GM18519 (cell line): ENCODE data around the gene PGPEP1.

ENCODE experiments used
- ATAC-seq: cut with Tn5 transposase; IDR thresholded peaks from one replicate; pipeline ENCODE4 v1.9.1; 2021; ENCODE audit warnings: mild to moderate bottlenecking, moderate library complexity; ENCODE audit not compliant: unreplicated experiment, low FRiP score

The PGPEP1 gene

GRCh38 chr19:18340190-18340989 is at the start of gene PGPEP1:
TSS of gene PGPEP1 (plus strand) at chr19:18340598. CDS start at chr19:18340682, 84 bp downstream.
- no peak for ATAC-seq

GRCh38 chr19:18291019-18291524 is 49.3 kb upstream of the PGPEP1 start:
- ATAC-seq, result no peak

- no peak for ATAC-seq
Measured at GRCh38 chr19:18291590-18292461, 48.6 kb upstream of the PGPEP1 start.

GRCh38 chr19:18292462-18292809 is 48.0 kb upstream of the PGPEP1 start:
- no peak for ATAC-seq

DNA sequence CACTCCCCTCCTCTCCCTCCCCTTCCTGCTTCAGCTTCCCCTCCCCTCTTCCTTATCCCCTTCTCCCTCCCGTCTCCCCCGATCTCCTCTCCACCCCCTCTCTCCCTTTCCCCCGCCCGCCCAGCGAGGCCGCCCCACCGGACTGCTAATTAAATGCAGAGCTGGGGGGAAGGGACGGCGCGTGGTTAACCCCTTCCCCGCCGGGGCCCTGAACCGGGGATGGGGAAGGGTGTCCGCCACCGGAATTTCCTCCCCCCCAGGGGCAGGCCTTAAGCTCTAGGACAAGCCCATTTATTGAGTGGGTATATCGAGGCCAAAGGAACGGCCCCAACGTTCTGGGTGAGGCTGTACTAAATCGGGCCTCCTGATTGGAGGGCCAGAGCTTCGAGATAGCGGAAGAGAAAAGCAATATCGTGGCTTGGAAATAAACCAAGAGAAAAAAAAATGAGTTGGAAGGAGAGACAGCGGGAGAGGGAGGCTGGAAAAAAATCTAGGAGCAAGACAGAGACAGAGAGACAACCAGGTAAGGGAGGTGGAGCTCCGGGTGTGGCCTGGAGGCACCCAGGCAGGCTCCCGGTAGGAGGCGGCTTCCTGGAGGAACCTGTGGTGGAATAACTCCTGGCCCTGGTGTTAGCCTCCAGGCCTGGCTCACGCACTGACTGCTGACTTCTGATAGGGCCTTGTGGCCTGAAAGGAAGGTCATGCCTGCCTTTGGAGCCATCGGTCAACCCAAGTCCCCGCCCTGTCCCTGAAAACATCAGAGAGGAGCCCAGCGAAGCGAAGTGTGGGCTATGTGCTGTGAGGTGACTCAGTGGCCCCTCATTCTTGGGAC is 47.4 kb upstream of the PGPEP1 start:
- no peak for ATAC-seq

- no peak for ATAC-seq
Measured at GRCh38 chr19:18293642-18294466, 46.5 kb upstream of the PGPEP1 start.

- no peak for ATAC-seq
Measured at GRCh38 chr19:18294467-18294864, 45.9 kb upstream of the PGPEP1 start.

GRCh38 chr19:18295034-18295451 is 45.4 kb upstream of the PGPEP1 start:
- no peak for ATAC-seq

DNA sequence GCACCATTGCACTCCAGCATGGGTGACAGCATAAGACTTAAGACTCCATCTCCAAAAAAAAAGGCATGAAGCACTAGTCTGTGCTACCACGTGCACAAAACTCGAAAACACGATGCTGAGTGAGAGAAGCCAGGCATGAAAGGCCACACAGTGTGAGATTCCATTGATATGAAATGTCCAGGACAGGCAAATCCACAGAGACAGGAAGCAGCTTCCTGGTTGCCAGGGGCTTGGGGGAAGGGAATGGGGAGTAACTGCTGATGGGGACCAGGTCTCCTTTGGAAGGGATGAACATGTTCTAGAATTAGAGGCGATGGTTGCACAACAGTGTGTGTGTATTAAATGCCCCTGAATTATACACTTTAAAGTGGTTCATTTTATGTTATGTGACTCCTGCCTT is 43.1 kb upstream of the PGPEP1 start:
- ATAC-seq, result no peak

DNA sequence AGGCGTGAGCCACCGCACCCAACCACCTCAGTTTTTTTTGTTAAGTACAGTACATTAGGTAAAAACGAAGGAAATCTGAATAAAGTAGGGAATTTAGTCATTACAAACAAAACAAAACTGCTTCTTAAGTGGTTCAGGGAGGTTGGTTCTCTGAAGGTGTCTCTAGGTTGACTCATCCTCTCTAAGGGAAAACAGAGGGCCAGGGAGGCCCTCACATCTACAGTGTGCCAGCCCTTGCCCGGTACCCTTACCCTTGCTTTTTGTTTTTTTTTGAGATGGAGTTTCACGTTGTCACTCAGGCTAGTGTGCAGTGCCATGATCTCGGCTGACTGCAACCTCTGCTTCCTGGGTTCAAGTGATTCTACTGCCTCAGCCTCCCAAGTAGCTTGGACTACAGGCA is 41.8 kb upstream of the PGPEP1 start:
- no peak for ATAC-seq

DNA sequence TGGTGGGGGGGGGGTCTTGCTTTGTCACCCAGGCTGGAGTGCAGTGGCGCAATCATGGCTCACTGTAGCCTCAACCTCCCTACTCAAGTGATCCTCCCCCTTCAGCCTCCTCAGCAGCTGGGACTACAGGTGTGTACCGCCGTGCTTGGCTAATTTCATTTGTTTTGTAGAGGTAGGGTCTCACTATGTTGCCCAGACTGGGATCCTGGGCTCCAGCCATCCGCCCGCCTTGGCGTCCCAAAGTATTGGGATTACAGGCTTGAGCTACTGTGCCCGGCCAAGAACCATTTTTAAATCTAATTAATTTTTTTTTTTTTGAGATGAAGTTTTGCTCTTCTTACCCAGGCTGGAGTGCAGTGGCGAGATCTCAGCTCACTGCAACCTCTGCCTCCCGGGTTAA is 40.7 kb upstream of the PGPEP1 start:
- ATAC-seq, result no peak

DNA sequence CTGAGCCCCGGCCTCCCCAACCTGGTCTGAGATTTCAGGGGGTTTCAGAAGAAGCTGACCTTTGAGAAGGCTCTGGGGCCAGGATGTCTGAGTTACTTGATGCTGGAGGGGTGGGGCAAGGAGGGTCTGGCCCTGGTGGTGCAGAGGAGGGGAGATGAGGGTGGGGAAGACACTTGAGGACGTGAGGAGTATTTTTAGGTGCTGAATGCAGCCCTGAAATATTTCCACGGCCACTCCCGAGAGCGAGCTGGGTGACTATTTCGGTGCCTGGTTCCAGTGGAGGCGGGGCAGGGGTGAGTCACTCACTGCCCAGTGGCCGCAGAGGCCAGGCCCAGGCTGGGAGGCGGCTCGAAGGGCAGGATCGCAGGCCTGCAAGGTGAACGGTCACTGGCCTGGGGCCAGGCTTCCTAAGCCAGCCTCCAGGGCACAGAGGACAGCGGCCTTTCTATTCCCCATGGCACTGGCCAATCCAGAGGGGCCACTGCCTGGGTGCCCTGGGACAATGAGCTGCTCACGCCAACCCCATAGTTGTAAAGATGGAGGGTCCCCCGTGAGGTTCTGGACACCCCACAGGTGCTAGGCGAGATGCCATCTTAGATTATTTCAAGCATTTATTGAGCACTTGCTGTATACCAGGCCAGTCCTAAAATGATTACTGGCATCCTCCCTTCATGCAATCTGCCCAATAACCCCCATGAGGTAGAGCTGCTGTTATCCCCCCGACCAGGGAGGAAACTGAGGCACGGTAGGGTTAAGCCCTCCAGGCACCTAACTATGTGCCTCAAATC is 39.3 kb upstream of the PGPEP1 start:
- no peak for ATAC-seq

GRCh38 chr19:18301718-18302111 is 38.7 kb upstream of the PGPEP1 start:
- no peak for ATAC-seq

DNA sequence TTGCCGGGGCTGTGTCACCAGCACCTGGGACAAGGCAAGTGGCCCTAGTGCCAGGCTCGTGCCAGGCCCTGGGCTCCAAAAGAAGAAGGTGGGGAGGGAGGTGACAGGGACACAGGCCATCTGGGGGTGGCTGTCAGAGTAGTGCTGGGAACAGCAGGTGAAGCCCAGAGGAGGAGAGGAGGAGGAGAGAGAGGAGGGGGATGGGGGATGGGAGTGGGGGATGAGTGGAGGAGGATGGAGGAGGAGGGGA is 36.3 kb upstream of the PGPEP1 start:
- no peak for ATAC-seq

DNA sequence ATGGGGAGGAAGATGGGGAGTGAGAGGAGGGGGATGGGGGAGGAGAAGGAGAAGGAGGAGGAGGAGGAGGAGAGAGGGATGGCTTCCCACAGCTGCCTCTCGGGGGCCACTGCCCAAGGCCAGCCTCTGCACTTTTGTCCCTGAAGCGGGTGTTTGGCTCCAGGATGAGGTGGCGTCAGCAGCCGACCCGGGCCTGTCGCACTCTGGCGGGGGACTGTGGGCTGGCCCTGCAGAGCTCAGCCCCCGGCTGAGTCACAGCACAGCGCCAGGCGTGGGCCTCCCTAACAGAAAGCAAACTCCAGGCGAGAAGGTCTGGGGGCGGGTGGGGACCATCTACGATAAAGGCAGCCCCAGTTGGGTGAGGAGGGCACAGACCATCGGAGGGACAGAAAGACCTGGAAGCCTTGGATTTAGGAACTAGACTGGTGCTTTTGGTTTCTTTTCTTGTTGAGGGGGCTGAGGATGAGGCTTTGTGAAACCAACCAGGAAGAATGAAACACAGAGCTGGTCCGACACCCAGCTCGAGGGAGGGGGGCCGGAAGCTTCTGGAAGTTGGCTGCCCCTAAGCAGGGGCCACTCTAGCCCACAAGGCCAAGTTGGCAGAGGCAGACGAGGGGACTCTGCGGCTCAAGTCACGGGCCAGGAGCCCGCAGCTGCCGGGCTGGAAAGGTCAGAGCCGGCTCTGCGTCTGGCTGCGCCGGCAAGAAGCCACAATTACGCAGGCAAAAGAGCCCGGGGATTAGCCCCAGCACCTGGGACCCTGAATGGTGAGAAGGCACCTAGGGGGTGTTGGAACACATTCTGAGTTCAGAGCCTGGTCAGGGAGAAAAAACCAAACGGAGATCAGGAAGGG is 35.7 kb upstream of the PGPEP1 start:
- no peak for ATAC-seq

DNA sequence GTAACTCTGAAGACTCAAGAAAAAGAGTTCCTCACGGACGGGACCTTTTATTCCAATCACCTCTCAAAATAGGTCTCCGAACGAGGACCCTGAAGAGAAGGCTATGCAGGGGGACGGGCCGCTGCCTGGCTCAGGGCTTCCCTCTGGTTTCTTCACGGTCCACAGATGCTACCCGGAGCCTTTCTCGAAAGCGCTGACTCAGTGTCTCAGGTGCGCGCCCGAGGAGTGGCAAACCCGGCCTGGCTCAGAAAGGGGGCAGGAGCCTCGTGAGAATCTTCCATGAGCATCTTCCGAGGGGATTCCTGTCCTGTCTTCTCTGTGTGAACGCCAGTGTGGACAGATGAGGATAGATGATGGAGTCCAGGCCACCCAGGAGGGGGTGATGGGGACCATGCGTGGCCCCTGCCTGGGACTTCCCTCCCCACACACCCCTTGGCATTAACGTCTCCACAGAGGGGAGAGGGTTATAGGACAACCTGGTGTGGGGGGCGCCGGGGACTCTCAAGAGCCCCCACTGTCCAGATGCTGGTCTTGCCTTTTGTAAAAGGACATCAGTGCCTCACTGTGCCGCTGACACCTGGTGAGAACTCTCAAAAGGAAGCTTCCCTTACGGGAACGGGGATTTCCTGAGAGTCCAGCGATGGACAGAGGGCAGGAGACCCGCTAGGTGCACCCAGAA is 34.0 kb upstream of the PGPEP1 start:
- no peak for ATAC-seq

- ATAC-seq, result no peak
Measured at GRCh38 chr19:18306888-18307260, 33.5 kb upstream of the PGPEP1 start.

GRCh38 chr19:18307271-18307681 is 33.1 kb upstream of the PGPEP1 start:
- ATAC-seq, result no peak
